HEK293T (cell line): ENCODE results near the gene ZNF561.

ENCODE experiments used
- BHLHE40 ChIP-seq: fragments of 450-650 bp; IDR thresholded peaks from 2 replicates; pipeline ENCODE4 v1.6.1; 2016; ENCODE audit warnings: mild to moderate bottlenecking, moderate library complexity, borderline replicate concordance
- ELF4 ChIP-seq: fragments of 450-650 bp; IDR thresholded peaks from 2 replicates; pipeline ENCODE4 v1.6.1; 2017; ENCODE audit warnings: antibody characterized with exemption
- L3MBTL2 ChIP-seq: fragments of 450-650 bp; conservative IDR thresholded peaks from 2 replicates; pipeline ENCODE4 v1.6.1; 2016; ENCODE audit warnings: mild to moderate bottlenecking
- LEF1 ChIP-seq: fragments of 450-650 bp; IDR thresholded peaks from 2 replicates; pipeline ENCODE4 v1.6.1; 2017; ENCODE audit warnings: mild to moderate bottlenecking, borderline replicate concordance
- SUZ12 ChIP-seq: fragments of 450-650 bp; IDR thresholded peaks from 2 replicates; pipeline ENCODE4 v1.6.1; 2016; ENCODE audit warnings: mild to moderate bottlenecking
- ZNF384 ChIP-seq: fragments of 450-650 bp; IDR thresholded peaks from 2 replicates; pipeline ENCODE4 v1.6.1; 2016

GRCh38 chr19:9621156-9622037 lies at the start of gene ZNF561:
- TF ChIP-seq BHLHE40 (no peak), SUZ12 (no peak), ELF4 (0 out of 2 replicates have a peak, but pooled peaks have one; percentile 25), L3MBTL2 (peak; percentile 77; the same call in 1 of the 2 replicates), LEF1 (no peak), ZNF384 (no peak)
